SU-DHL-6 (cell line): ENCODE results near the gene POU2AF3.

Source experiments
- H2AFZ ChIP-seq: fragments of 200-600 bp; sonication (generic); 2 replicates; pipeline ENCODE4 v1.6.1; 2014; ENCODE audit warnings: low read depth, mild to moderate bottlenecking, moderate library complexity, mixed read lengths, antibody characterized with exemption, low read length; ENCODE audit not compliant: severe bottlenecking
- H3F3A ChIP-seq: fragments of 200-600 bp; shearing (Covaris generic); 2 replicates; pipeline ENCODE4 v1.6.0; 2016; ENCODE audit warnings: antibody characterized with exemption, mild to moderate bottlenecking; ENCODE audit not compliant: insufficient read depth
- H3K27ac ChIP-seq: fragments of 200-600 bp; sonication (generic); 2 replicates; pipeline ENCODE4 v1.5.1; 2016; ENCODE audit warnings: low read depth, mild to moderate bottlenecking, low read length, moderate library complexity, mixed read lengths
- H3K27me3 ChIP-seq: fragments of 200-600 bp; sonication (generic), shearing (Covaris generic); 2 replicates; pipeline ENCODE4 v1.6.0; 2014; ENCODE audit warnings: mild to moderate bottlenecking, low read length
- H3K36me3 ChIP-seq: fragments of 200-600 bp; sonication (generic); 2 replicates; pipeline ENCODE4 v1.6.1; 2014; ENCODE audit warnings: mild to moderate bottlenecking, low read length, mixed read lengths
- H3K4me2 ChIP-seq: fragments of 300-600, 200-600 bp; shearing (Covaris generic), sonication (generic); 2 replicates; pipeline ENCODE4 v1.6.0; 2014; ENCODE audit warnings: low read length, low read depth, mild to moderate bottlenecking; ENCODE audit not compliant: poor library complexity, severe bottlenecking
- H3K4me3 ChIP-seq: fragments of 200-600 bp; sonication (generic); 2 replicates; pipeline ENCODE4 v1.5.1; 2014; ENCODE audit warnings: antibody characterized with exemption, low read length, mild to moderate bottlenecking, mixed read lengths; ENCODE audit not compliant: insufficient read depth, poor library complexity, severe bottlenecking
- H3K79me2 ChIP-seq: fragments of 200-600 bp; sonication (generic); 2 replicates; pipeline ENCODE4 v1.6.1; 2014; ENCODE audit warnings: mild to moderate bottlenecking, low read length, moderate library complexity; ENCODE audit not compliant: insufficient read depth
- H3K9ac ChIP-seq: fragments of 200-600 bp; sonication (generic); 2 replicates; pipeline ENCODE4 v1.7.0; 2014; ENCODE audit warnings: mild to moderate bottlenecking, low read length
- H3K9me2 ChIP-seq: fragments of 200-600 bp; sonication (generic); replicated peaks from 2 replicates; pipeline ENCODE4 v1.6.1; 2014; ENCODE audit warnings: low read length; ENCODE audit not compliant: insufficient read depth
- H3K9me3 ChIP-seq: fragments of 200-600 bp; sonication (generic); 2 replicates; pipeline ENCODE4 v1.6.1; 2014; ENCODE audit warnings: low read length, mixed read lengths; ENCODE audit not compliant: insufficient read depth
- H4K20me1 ChIP-seq: fragments of 200-600 bp; sonication (generic); 2 replicates; pipeline ENCODE4 v1.6.1; 2014; ENCODE audit warnings: low read depth, mild to moderate bottlenecking, antibody characterized with exemption, low read length, moderate library complexity, mixed read lengths
- EZH2phosphoT487 ChIP-seq: fragments of 200-600 bp; sonication (generic), shearing (Covaris generic); conservative IDR thresholded peaks from 2 replicates; pipeline ENCODE4 v1.6.1; 2018; ENCODE audit warnings: mild to moderate bottlenecking, antibody characterized with exemption, low read length, moderate library complexity, mixed read lengths
- TF ChIP-seq, protein P1 (sequence below): fragments of 200-600 bp; sonication (generic); IDR thresholded peaks from one replicate; pipeline ENCODE4 v1.5.1; 2017; ENCODE audit warnings: antibody characterized with exemption, mild to moderate bottlenecking, low read length, moderate library complexity; ENCODE audit not compliant: insufficient read depth, poor library complexity, severe bottlenecking

Gene POU2AF3

DNA sequence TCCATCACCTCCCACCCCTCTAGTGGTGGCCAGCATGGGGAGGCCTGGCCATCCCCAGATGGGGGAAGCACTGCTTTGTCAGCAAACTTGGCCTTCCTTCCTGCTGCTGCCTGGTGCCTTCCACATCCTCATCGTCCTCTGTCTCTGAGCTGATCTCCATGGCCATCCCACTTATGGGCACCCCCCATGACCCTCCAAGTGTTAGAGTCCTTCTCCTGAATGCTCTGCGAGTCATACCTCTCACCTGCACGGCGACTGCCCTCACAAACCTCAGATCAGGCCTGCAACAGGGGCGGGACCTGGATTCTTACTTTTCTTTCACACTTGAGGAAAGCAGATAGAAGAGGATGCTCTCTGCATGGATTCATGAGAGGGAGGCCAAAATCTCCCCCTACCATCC is 56.8 kb downstream of the POU2AF3 start:
- H4K20me1 ChIP-seq, result no peaks in the 10 kb centered on the region
- H3K27me3 ChIP-seq, result no peaks in the 10 kb centered on the region
- H3K9ac ChIP-seq, result no peak overlapping the region
- peaks cover 44% of the 10 kb centered on the region for H3F3A ChIP-seq
- H3K36me3 ChIP-seq, result peaks cover 34% of the 10 kb centered on the region
- no peak overlapping the region for H3K4me2 ChIP-seq
- no peak overlapping the region for H2AFZ ChIP-seq
- H3K9me2 ChIP-seq, result no peaks in the 10 kb centered on the region
- H3K4me3 ChIP-seq, result no peak overlapping the region
- TF ChIP-seq EZH2phosphoT487, result no peak
- TF ChIP-seq, protein P1, sequence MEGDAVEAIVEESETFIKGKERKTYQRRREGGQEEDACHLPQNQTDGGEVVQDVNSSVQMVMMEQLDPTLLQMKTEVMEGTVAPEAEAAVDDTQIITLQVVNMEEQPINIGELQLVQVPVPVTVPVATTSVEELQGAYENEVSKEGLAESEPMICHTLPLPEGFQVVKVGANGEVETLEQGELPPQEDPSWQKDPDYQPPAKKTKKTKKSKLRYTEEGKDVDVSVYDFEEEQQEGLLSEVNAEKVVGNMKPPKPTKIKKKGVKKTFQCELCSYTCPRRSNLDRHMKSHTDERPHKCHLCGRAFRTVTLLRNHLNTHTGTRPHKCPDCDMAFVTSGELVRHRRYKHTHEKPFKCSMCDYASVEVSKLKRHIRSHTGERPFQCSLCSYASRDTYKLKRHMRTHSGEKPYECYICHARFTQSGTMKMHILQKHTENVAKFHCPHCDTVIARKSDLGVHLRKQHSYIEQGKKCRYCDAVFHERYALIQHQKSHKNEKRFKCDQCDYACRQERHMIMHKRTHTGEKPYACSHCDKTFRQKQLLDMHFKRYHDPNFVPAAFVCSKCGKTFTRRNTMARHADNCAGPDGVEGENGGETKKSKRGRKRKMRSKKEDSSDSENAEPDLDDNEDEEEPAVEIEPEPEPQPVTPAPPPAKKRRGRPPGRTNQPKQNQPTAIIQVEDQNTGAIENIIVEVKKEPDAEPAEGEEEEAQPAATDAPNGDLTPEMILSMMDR, result no peak
- H3K9me3 ChIP-seq, result no peaks in the 10 kb centered on the region
- H3K27ac ChIP-seq, result no peak overlapping the region
- H3K79me2 ChIP-seq, result peaks cover 10% of the 10 kb centered on the region; the same call in 1 of the 2 replicates

DNA sequence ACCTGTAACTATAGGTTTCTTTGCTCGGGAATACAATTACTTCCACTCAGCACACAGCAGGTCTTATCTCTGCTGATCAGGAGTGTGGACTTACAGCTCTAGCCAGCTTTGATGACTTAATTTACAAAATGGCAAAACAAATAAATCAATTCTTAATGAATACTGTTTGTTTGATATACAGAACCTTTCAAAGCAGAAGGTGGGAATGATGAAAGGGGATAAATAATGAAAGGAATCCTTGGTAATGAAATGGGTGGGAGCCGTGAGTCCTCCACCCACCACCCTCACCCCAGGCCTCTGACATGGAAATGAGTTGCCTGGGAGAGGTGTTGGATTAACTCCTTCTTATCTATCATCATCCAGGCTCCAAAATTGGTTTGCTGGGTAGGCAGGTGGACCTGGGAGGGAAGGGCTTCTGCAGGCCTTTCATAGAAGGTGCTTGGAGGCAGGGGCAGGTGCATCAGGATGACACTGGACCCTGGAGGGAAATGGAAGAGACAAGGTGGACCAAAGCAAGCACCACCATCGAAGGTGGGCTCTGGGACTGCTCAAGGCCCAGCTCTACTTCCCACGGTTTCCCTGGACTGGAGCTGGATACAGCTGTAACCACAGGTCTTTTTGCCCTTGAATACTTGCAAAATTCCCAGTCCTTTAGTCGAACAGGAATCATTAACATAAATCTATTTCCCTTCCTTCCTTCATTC is 57.8 kb downstream of the POU2AF3 start:
- H3K36me3 ChIP-seq, result peaks cover 34% of the 10 kb centered on the region
- H3K4me3 ChIP-seq, result no peak overlapping the region
- H4K20me1 ChIP-seq, result no peaks in the 10 kb centered on the region
- no peaks in the 10 kb centered on the region for H3K9me3 ChIP-seq
- H3K79me2 ChIP-seq, result peaks cover 20% of the 10 kb centered on the region; the same call in 1 of the 2 replicates
- no peak overlapping the region for H3K27ac ChIP-seq
- H2AFZ ChIP-seq, result no peak overlapping the region
- no peak for TF ChIP-seq EZH2phosphoT487
- TF ChIP-seq, protein P1, result no peak
- no peaks in the 10 kb centered on the region for H3K9me2 ChIP-seq
- peaks cover 42% of the 10 kb centered on the region for H3F3A ChIP-seq
- no peaks in the 10 kb centered on the region for H3K27me3 ChIP-seq
- H3K4me2 ChIP-seq, result no peak overlapping the region
- no peak overlapping the region for H3K9ac ChIP-seq

DNA sequence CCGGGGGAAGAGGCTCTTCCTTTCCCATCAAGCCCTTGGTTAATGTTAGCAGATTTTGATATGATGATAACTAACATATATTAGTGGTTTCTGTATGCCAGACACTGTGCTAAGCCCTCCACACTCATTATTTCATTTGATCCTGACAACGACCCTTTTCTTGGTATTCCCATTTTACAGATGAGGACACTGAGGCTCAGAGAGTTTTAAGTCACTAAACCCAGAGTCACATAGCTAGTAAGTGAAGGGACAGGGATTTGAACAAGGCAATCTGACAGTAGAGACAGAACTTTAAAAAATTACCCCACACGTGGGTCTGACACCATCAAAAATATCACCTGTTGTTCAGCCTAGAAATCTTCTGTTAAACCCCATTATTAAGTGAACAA is 58.3 kb downstream of the POU2AF3 start:
- Histone ChIP-seq H3K79me2 (peaks cover 24% of the 10 kb centered on the region; the same call in 1 of the 2 replicates), H4K20me1 (no peaks in the 10 kb centered on the region), H2AFZ (no peak overlapping the region), H3K4me3 (no peak overlapping the region), H3K27ac (0 out of 2 replicates have a peak overlapping the region, but pooled peaks have one; percentile 13), H3K9me2 (no peaks in the 10 kb centered on the region), H3K9me3 (no peaks in the 10 kb centered on the region), H3K4me2 (no peak overlapping the region), H3K27me3 (no peaks in the 10 kb centered on the region), H3K9ac (no peak overlapping the region), H3F3A (peaks cover 42% of the 10 kb centered on the region), H3K36me3 (peaks cover 33% of the 10 kb centered on the region)
- TF ChIP-seq, protein P1, result no peak
- no peak for TF ChIP-seq EZH2phosphoT487
